Measurements from ENCODE around the gene CFAP126. TPM values are rescaled to one million over a fixed set of nuclear protein-coding genes. Genes with fewer than 3 reads are reported as not detected.
"Not testable (repeated sequence)": the region's sequence is repeated elsewhere in the genome, so short reads cannot be mapped to it uniquely, and the experiment has no call there.

CFAP126 gene
- not detected for polyA plus RNA-seq (2012; ENCODE audit: missing spikeins)

- TF ChIP-seq POLR2A (IDR thresholded peaks at IDR 0.05; ENCODE audit: low read depth, low read length): no peak
- no peak for TF ChIP-seq TAF1 (IDR thresholded peaks at IDR 0.05; ENCODE audit: borderline replicate concordance, low read depth, low read length)
- no peak for TF ChIP-seq POLR2AphosphoS5 (IDR thresholded peaks at IDR 0.05; ENCODE audit: low read depth, low read length)
- FAIRE-seq (no peak), DNase-seq (ENCODE audit: insufficient read length) (peak; percentile 49)
Observed at GRCh38 chr1:161367684-161368400, at the start of gene CFAP126. CFAP126 (minus strand) TSS chr1:161367876; CDS start chr1:161367868, 8 bp downstream.

GRCh38 chr1:161413050-161413449 is 45.4 kb upstream of the CFAP126 start:
- FAIRE-seq; DNase-seq (ENCODE audit: insufficient read length): not testable (repeated sequence)

- FAIRE-seq: not testable (repeated sequence)
Observed at GRCh38 chr1:161410636-161410970, 42.9 kb upstream of the CFAP126 start.

GRCh38 chr1:161409848-161410635 is 42.4 kb upstream of the CFAP126 start:
- not testable (repeated sequence) for DNase-seq (ENCODE audit: insufficient read length); FAIRE-seq

More at GRCh38 chr1:161410636-161410970, 42.9 kb upstream of the CFAP126 start:
- not testable (repeated sequence) for DNase-seq (ENCODE audit: insufficient read length)

GRCh38 chr1:161408429-161409052 is 40.9 kb upstream of the CFAP126 start:
- DNase-seq (ENCODE audit: insufficient read length) (no peak), FAIRE-seq (no peak)
- TF ChIP-seq TAF1 (IDR thresholded peaks at IDR 0.05; ENCODE audit: borderline replicate concordance, low read depth, low read length): no peak
- no peak for TF ChIP-seq POLR2A (IDR thresholded peaks at IDR 0.05; ENCODE audit: low read depth, low read length)
- no peak for TF ChIP-seq POLR2AphosphoS5 (IDR thresholded peaks at IDR 0.05; ENCODE audit: low read depth, low read length)

GRCh38 chr1:161407451-161407985 is 39.8 kb upstream of the CFAP126 start:
- TF ChIP-seq POLR2A (IDR thresholded peaks at IDR 0.05; ENCODE audit: low read depth, low read length) (no peak), TAF1 (IDR thresholded peaks at IDR 0.05; ENCODE audit: borderline replicate concordance, low read depth, low read length) (no peak), POLR2AphosphoS5 (IDR thresholded peaks at IDR 0.05; ENCODE audit: low read depth, low read length) (no peak)
- DNase-seq (ENCODE audit: insufficient read length) (no peak), FAIRE-seq (no peak)

GRCh38 chr1:161406551-161406950 is 38.9 kb upstream of the CFAP126 start:
- FAIRE-seq; DNase-seq (ENCODE audit: insufficient read length): not testable (repeated sequence)

- FAIRE-seq (no peak), DNase-seq (ENCODE audit: insufficient read length) (no peak)
- TF ChIP-seq TAF1 (IDR thresholded peaks at IDR 0.05; ENCODE audit: borderline replicate concordance, low read depth, low read length) (no peak), POLR2AphosphoS5 (IDR thresholded peaks at IDR 0.05; ENCODE audit: low read depth, low read length) (no peak), POLR2A (IDR thresholded peaks at IDR 0.05; ENCODE audit: low read depth, low read length) (no peak)
Observed at GRCh38 chr1:161404051-161404597, 36.4 kb upstream of the CFAP126 start.

GRCh38 chr1:161402446-161402845 is 34.8 kb upstream of the CFAP126 start:
- no peak for DNase-seq (ENCODE audit: insufficient read length)
- no peak for FAIRE-seq
- TF ChIP-seq TAF1 (IDR thresholded peaks at IDR 0.05; ENCODE audit: borderline replicate concordance, low read depth, low read length): no peak
- no peak for TF ChIP-seq POLR2A (IDR thresholded peaks at IDR 0.05; ENCODE audit: low read depth, low read length)
- TF ChIP-seq POLR2AphosphoS5 (IDR thresholded peaks at IDR 0.05; ENCODE audit: low read depth, low read length): no peak

- peak; percentile 96 for FAIRE-seq
Observed at GRCh38 chr1:161399257-161399998, 31.8 kb upstream of the CFAP126 start.

GRCh38 chr1:161398900-161399256 is 31.2 kb upstream of the CFAP126 start:
- DNase-seq (ENCODE audit: insufficient read length) (no peak), FAIRE-seq (no peak)
- TF ChIP-seq TAF1 (IDR thresholded peaks at IDR 0.05; ENCODE audit: borderline replicate concordance, low read depth, low read length) (no peak), POLR2A (IDR thresholded peaks at IDR 0.05; ENCODE audit: low read depth, low read length) (no peak), POLR2AphosphoS5 (IDR thresholded peaks at IDR 0.05; ENCODE audit: low read depth, low read length) (no peak)

More at GRCh38 chr1:161399257-161399998, 31.8 kb upstream of the CFAP126 start:
- TF ChIP-seq POLR2AphosphoS5 (IDR thresholded peaks at IDR 0.05; ENCODE audit: low read depth, low read length) (no peak; the same call in none of the 2 replicates), POLR2A (IDR thresholded peaks at IDR 0.05; ENCODE audit: low read depth, low read length) (peak; percentile 84), TAF1 (IDR thresholded peaks at IDR 0.05; ENCODE audit: borderline replicate concordance, low read depth, low read length) (peak; percentile 57; the same call in 1 of the 2 replicates)
- peak; percentile 70 for DNase-seq (ENCODE audit: insufficient read length)

GRCh38 chr1:161397038-161397437 is 29.4 kb upstream of the CFAP126 start:
- not testable (repeated sequence) for DNase-seq (ENCODE audit: insufficient read length); FAIRE-seq

Data from GM12892 (cell line).